GM12872 (cell line): ENCODE data around the gene RND2.

Experiments
- CTCF ChIP-seq: IDR thresholded peaks from 3 replicates; pipeline ENCODE4 v1.5.1; 2011; ENCODE audit warnings: low read depth, mild to moderate bottlenecking, low read length, moderate library complexity; ENCODE audit not compliant: insufficient read depth

The RND2 gene

GRCh38 chr17:43014020-43014648 is 10.9 kb upstream of the RND2 start:
- no peak for TF ChIP-seq CTCF

DNA sequence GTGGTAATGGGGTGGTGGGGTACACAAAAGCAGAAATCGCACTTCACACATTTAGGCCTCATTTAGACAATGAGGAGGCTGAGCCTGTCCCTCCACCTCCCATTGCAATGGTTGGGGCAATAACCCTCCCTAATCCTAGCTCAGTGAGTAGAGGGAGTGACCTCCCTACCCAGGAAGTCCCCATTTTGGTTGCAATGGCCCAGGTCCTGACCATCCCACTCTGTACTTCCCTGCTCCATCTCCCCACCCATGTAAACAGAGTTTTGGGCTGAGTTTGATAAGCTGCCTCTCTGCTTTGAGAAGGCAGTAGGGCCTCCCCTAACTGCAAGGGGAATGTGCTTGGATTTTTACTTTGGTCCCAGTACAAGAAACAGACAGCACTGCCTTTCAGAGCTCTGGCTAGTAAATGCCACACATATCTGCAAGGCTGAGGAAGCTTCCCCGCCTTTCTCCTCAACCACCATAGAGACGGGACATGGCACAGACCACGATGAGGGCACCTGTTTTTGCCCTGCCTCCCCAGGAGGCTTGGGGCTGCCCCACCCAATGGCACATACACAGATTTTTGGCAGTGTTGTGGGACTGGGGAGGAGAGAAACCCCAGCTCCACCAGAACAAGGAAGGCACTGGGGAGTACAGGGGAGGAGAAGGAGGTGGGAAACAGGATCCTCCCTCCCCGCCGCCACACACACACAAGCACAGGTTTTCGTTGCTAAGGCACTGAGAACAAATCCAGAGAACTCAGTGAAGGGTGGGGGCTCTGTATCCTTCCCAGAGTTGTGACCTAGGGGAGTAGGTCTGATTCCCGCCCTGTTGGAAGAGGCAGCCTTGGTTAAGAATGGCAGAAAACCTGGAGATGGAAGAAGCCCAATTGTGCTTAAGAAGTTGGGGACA is 10.1 kb upstream of the RND2 start:
- no peak for TF ChIP-seq CTCF

DNA sequence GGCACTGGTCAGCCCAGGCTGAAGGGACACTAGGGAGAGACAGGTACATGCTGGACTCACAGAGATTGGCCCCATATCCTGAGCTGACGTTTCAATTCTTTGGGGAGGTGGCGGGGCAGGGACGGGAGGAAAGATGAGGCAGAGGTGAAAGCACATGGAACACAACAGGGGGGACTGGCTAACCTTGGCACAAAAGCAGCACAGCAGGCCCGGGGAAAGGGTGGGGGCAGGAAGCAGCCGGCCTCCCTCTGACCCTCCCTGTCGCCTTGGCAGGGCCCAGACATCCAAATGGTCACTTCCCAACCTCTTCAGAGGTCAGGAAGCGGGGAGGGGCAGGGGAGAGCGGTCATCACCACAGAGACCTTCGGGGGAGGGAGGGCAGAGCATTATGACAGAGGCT is 9.5 kb upstream of the RND2 start:
- no peak for TF ChIP-seq CTCF

- TF ChIP-seq CTCF, result no peak
These were observed 8.8 kb upstream of the RND2 start for GRCh38 chr17:43016216-43016615.

DNA sequence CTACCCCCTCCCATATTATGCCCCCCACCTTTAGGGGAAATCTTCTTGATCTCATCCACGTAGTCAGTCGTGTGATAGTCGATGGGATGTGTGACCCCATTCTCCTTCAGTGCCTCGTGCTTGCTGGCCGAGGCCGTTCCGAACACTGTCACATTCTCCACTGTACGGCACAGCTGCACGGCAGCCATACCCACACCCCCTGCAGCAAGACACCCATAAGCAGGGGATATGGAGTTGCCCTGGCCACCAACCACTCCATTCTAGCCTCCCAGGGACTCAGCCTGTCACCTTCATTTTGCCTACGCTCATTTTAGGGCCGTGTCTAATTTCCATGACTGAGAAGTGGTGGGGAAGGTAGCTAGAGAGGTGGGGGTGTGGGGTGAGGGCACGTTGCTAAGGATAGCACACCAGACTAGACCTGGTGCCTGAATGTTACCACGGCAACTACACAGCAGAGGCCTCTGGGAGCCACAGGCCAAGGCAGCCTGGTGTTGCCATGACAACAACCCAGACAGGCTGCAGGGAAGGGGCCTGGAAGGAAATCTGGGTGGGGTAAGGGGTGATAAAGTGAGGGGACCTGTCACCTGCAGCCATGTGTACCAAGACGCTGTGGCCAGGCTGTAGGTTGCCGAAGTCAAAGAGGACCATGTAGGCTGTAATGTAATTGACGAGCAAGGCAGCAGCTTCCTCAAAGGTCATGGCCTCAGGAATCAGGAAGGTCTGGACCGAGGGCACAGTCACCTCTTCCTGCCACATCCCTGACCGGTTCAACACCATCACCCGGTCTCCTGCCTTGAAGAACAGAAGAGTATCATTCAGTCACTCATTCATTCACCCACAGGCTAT is 6.8 kb upstream of the RND2 start:
- no peak for TF ChIP-seq CTCF

DNA sequence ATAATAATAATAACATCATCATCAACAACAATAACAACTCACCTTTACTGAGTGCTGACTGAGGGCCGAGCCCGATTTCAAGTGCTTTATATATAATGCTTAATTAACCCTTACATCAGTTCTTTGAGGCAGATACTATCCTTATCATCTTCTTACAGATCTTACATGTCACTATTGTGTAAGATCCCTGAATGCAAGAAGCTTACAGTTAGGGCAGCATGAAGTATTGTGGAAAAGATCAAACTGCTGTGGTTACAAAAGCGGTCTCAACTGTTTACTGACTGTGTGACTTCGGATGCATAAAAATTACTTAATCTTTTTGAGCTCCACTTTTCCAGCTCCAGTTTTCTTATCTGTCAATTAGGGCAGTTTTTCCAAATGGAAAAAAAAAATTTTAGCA is 6.1 kb upstream of the RND2 start:
- no peak for TF ChIP-seq CTCF

GRCh38 chr17:43019418-43019817 is 5.6 kb upstream of the RND2 start:
- no peak for TF ChIP-seq CTCF
